ENCODE data around the gene BIN2. TPM values are rescaled to one million over a fixed set of nuclear protein-coding genes. Genes with fewer than 3 reads are reported as not detected.

Gene BIN2
- not detected in 2 replicates for total RNA-seq

GRCh38 chr12:51323966-51324895 is at the start of gene BIN2:
Gene BIN2 (minus strand): TSS chr12:51324174. CDS start chr12:51324102, 72 bp downstream.

GRCh38 chr12:51346581-51346980 is 22.6 kb upstream of the BIN2 start, which contains the start of gene CELA1:
Gene CELA1 (minus strand): TSS chr12:51346679. CDS start chr12:51346638, 41 bp downstream.

GRCh38 chr12:51270067-51270950 is 53.7 kb downstream of the BIN2 start, which contains the start of gene SMAGP:
Gene SMAGP (minus strand): TSS chr12:51270415. CDS start chr12:51269278, 1,137 bp downstream.

GRCh38 chr12:51238510-51239334 is 85.3 kb downstream of the BIN2 start, which contains the start of gene DAZAP2:
Gene DAZAP2 (plus strand): TSS chr12:51238826. CDS start chr12:51238908, 82 bp downstream.

Other genes with a start within 250 kb of the BIN2 start
- gene CSRNP2, start 240.6 kb downstream of the BIN2 start, total RNA-seq, result 25.3 and 38.0 TPM in 2 replicates
- 10.3 and 21.2 TPM in 2 replicates for gene TFCP2, start 151.0 kb downstream of the BIN2 start, total RNA-seq
- gene POU6F1, start 106.1 kb downstream of the BIN2 start, total RNA-seq, result 0.34 and 1.6 TPM in 2 replicates
- gene DAZAP2, start 85.3 kb downstream of the BIN2 start, total RNA-seq, result 100 and 107 TPM in 2 replicates
- 8.9 and 24.6 TPM in 2 replicates for gene SMAGP, start 53.8 kb downstream of the BIN2 start, total RNA-seq
- under 0.01 TPM in 1 of 2 replicates, not detected in the other for gene CELA1, start 22.5 kb upstream of the BIN2 start, total RNA-seq
- gene GALNT6, start 67.2 kb upstream of the BIN2 start, total RNA-seq, result 6.5 and 73.5 TPM in 2 replicates
- 0.14 and 0.68 TPM in 2 replicates for gene SLC4A8, start 100.7 kb upstream of the BIN2 start, total RNA-seq